NCI-H82 (cell line): ENCODE results near the gene TTC34.

Source experiments
- DNase-seq: peaks from one replicate; lab custom pipeline; 2025; lab: John Stamatoyannopoulos, UW

TTC34 gene

GRCh38 chr1:2801535-2802291 lies at the start of gene TTC34:
Gene TTC34 (minus strand): TSS chr1:2801693. CDS start chr1:2800827, 866 bp downstream.
- DNase-seq: peak; percentile 62

GRCh38 chr1:2850502-2850901 lies 49.0 kb upstream of the TTC34 start:
- DNase-seq: no peak

GRCh38 chr1:2848006-2848670 lies 46.6 kb upstream of the TTC34 start:
- DNase-seq: no peak

GRCh38 chr1:2847086-2847985 lies 45.8 kb upstream of the TTC34 start:
- DNase-seq: no peak

GRCh38 chr1:2845869-2846268 lies 44.4 kb upstream of the TTC34 start:
- no peak for DNase-seq

GRCh38 chr1:2840036-2840809 lies 38.7 kb upstream of the TTC34 start:
- DNase-seq: no peak

- no peak for DNase-seq
Observed at GRCh38 chr1:2837823-2838222, 36.3 kb upstream of the TTC34 start.

- no peak for DNase-seq
Observed at GRCh38 chr1:2837316-2837715, 35.8 kb upstream of the TTC34 start.

GRCh38 chr1:2836333-2836970 lies 35.0 kb upstream of the TTC34 start:
- no peak for DNase-seq

GRCh38 chr1:2835650-2836159 lies 34.2 kb upstream of the TTC34 start:
- no peak for DNase-seq

GRCh38 chr1:2834741-2835564 lies 33.5 kb upstream of the TTC34 start:
- DNase-seq: no peak

- no peak for DNase-seq
Observed at GRCh38 chr1:2834146-2834475, 32.6 kb upstream of the TTC34 start.

GRCh38 chr1:2833454-2834145 lies 32.1 kb upstream of the TTC34 start:
- no peak for DNase-seq

- no peak for DNase-seq
Observed at GRCh38 chr1:2832506-2833453, 31.3 kb upstream of the TTC34 start.

GRCh38 chr1:2831596-2832212 lies 30.2 kb upstream of the TTC34 start:
- DNase-seq: no peak

GRCh38 chr1:2830761-2831425 lies 29.4 kb upstream of the TTC34 start:
- no peak for DNase-seq

GRCh38 chr1:2829846-2830615 lies 28.5 kb upstream of the TTC34 start:
- no peak for DNase-seq
